Measurements from ENCODE around the gene ZNF808.
"Not testable (repeated sequence)": the region's sequence is repeated elsewhere in the genome, so short reads cannot be mapped to it uniquely, and the experiment has no call there.

ZNF808 gene

GRCh38 chr19:52507266-52507665 lies 20.2 kb upstream of the ZNF808 start:
- peaks cover 0 to 13% of the 10 kb centered on the region in 2 donors for H3K36me3 ChIP-seq (ENCODE audit: control insufficient read depth in 2 of 2, insufficient read depth in 2 of 2, low read length in 2 of 2)

GRCh38 chr19:52516191-52516590 lies 11.3 kb upstream of the ZNF808 start:
- H3K27ac ChIP-seq (ENCODE audit: low read length), result no peak overlapping the region
- H3K4me3 ChIP-seq (ENCODE audit: low read length in 2 of 2), result no peak overlapping the region
- H3K4me1 ChIP-seq (ENCODE audit: control insufficient read depth, insufficient read depth, low read length), result no peaks in the 10 kb centered on the region
- peaks cover 0 to 2% of the 10 kb centered on the region in 2 donors for H3K27me3 ChIP-seq (ENCODE audit: control insufficient read depth in 1 of 2, insufficient read depth in 2 of 2, low read length in 2 of 2)
- no peak overlapping the region for H3K9ac ChIP-seq (ENCODE audit: low read length in 2 of 2)
- peaks cover 15% of the 10 kb centered on the region in 2 donors for H3K9me3 ChIP-seq (ENCODE audit: control insufficient read depth in 2 of 2, low read length in 2 of 2)
- peaks cover 0 to 3% of the 10 kb centered on the region in 2 donors for H3K36me3 ChIP-seq (ENCODE audit: control insufficient read depth in 2 of 2, insufficient read depth in 2 of 2, low read length in 2 of 2)

More at GRCh38 chr19:52507266-52507665, 20.2 kb upstream of the ZNF808 start:
- Histone ChIP-seq H3K27ac (ENCODE audit: low read length) (no peak overlapping the region), H3K9ac (ENCODE audit: low read length in 2 of 2) (no peak overlapping the region), H3K4me3 (ENCODE audit: low read length in 2 of 2) (no peak overlapping the region), H3K4me1 (ENCODE audit: control insufficient read depth, insufficient read depth, low read length) (no peaks in the 10 kb centered on the region), H3K27me3 (ENCODE audit: control insufficient read depth in 1 of 2, insufficient read depth in 2 of 2, low read length in 2 of 2) (no peaks in the 10 kb centered on the region), H3K9me3 (ENCODE audit: control insufficient read depth in 2 of 2, low read length in 2 of 2) (peaks cover 3 to 13% of the 10 kb centered on the region in 2 donors)

- Histone ChIP-seq H3K9me3 (ENCODE audit: control insufficient read depth in 2 of 2, low read length in 2 of 2) (peaks cover 10 to 15% of the 10 kb centered on the region in 2 donors), H3K27ac (ENCODE audit: low read length) (no peak overlapping the region), H3K4me3 (ENCODE audit: low read length in 2 of 2) (no peak overlapping the region), H3K4me1 (ENCODE audit: control insufficient read depth, insufficient read depth, low read length) (no peaks in the 10 kb centered on the region), H3K9ac (ENCODE audit: low read length in 2 of 2) (no peak overlapping the region), H3K27me3 (ENCODE audit: control insufficient read depth in 1 of 2, insufficient read depth in 2 of 2, low read length in 2 of 2) (peaks cover 0 to 2% of the 10 kb centered on the region in 2 donors), H3K36me3 (ENCODE audit: control insufficient read depth in 2 of 2, insufficient read depth in 2 of 2, low read length in 2 of 2) (peaks cover 0 to 2% of the 10 kb centered on the region in 2 donors)
These were observed 8.8 kb upstream of the ZNF808 start for GRCh38 chr19:52518646-52519045.

- not testable (repeated sequence) for H3K4me1 ChIP-seq (ENCODE audit: control insufficient read depth, insufficient read depth, low read length); H3K36me3 ChIP-seq (ENCODE audit: control insufficient read depth in 2 of 2, insufficient read depth in 2 of 2, low read length in 2 of 2); H3K9ac ChIP-seq (ENCODE audit: low read length in 2 of 2); H3K27ac ChIP-seq (ENCODE audit: low read length); H3K4me3 ChIP-seq (ENCODE audit: low read length in 2 of 2); H3K27me3 ChIP-seq (ENCODE audit: control insufficient read depth in 1 of 2, insufficient read depth in 2 of 2, low read length in 2 of 2)
- H3K9me3 ChIP-seq (ENCODE audit: control insufficient read depth in 2 of 2, low read length in 2 of 2), result peaks cover 10 to 15% of the 10 kb centered on the region in 2 donors
These were observed 8.3 kb upstream of the ZNF808 start for GRCh38 chr19:52519175-52519574.

- H3K9ac ChIP-seq (ENCODE audit: low read length in 2 of 2), result no peak overlapping the region
- H3K27me3 ChIP-seq (ENCODE audit: control insufficient read depth in 1 of 2, insufficient read depth in 2 of 2, low read length in 2 of 2), result peaks cover 0 to 2% of the 10 kb centered on the region in 2 donors
- H3K4me1 ChIP-seq (ENCODE audit: control insufficient read depth, insufficient read depth, low read length), result no peaks in the 10 kb centered on the region
- peaks cover 0 to 2% of the 10 kb centered on the region in 2 donors for H3K36me3 ChIP-seq (ENCODE audit: control insufficient read depth in 2 of 2, insufficient read depth in 2 of 2, low read length in 2 of 2)
- no peak overlapping the region for H3K27ac ChIP-seq (ENCODE audit: low read length)
- H3K4me3 ChIP-seq (ENCODE audit: low read length in 2 of 2), result no peak overlapping the region
- H3K9me3 ChIP-seq (ENCODE audit: control insufficient read depth in 2 of 2, low read length in 2 of 2), result peaks cover 9 to 10% of the 10 kb centered on the region in 2 donors
These were observed 7.5 kb upstream of the ZNF808 start for GRCh38 chr19:52520013-52520412.

GRCh38 chr19:52522551-52522950 lies 4.9 kb upstream of the ZNF808 start:
- peaks cover 3% of the 10 kb centered on the region for H3K4me1 ChIP-seq (ENCODE audit: control insufficient read depth, insufficient read depth, low read length)
- peaks cover 5 to 8% of the 10 kb centered on the region in 2 donors for H3K9me3 ChIP-seq (ENCODE audit: control insufficient read depth in 2 of 2, low read length in 2 of 2)
- no peak overlapping the region for H3K27ac ChIP-seq (ENCODE audit: low read length)
- no peaks in the 10 kb centered on the region for H3K36me3 ChIP-seq (ENCODE audit: control insufficient read depth in 2 of 2, insufficient read depth in 2 of 2, low read length in 2 of 2)
- H3K4me3 ChIP-seq (ENCODE audit: low read length in 2 of 2), result no peak overlapping the region
- H3K27me3 ChIP-seq (ENCODE audit: control insufficient read depth in 1 of 2, insufficient read depth in 2 of 2, low read length in 2 of 2), result peaks cover 0 to 2% of the 10 kb centered on the region in 2 donors
- H3K9ac ChIP-seq (ENCODE audit: low read length in 2 of 2), result no peak overlapping the region

GRCh38 chr19:52524086-52524485 lies 3.4 kb upstream of the ZNF808 start:
- no peak overlapping the region for H3K27ac ChIP-seq (ENCODE audit: low read length)
- H3K27me3 ChIP-seq (ENCODE audit: control insufficient read depth in 1 of 2, insufficient read depth in 2 of 2, low read length in 2 of 2), result peaks cover 0 to 2% of the 10 kb centered on the region in 2 donors
- no peaks in the 10 kb centered on the region for H3K36me3 ChIP-seq (ENCODE audit: control insufficient read depth in 2 of 2, insufficient read depth in 2 of 2, low read length in 2 of 2)
- peaks cover 10% of the 10 kb centered on the region for H3K4me1 ChIP-seq (ENCODE audit: control insufficient read depth, insufficient read depth, low read length)
- no peak overlapping the region for H3K4me3 ChIP-seq (ENCODE audit: low read length in 2 of 2)
- H3K9ac ChIP-seq (ENCODE audit: low read length in 2 of 2), result no peak overlapping the region
- peaks cover 3 to 5% of the 10 kb centered on the region in 2 donors for H3K9me3 ChIP-seq (ENCODE audit: control insufficient read depth in 2 of 2, low read length in 2 of 2)

GRCh38 chr19:52527956-52528351 lies 486 bp downstream of the ZNF808 start:
- peaks cover 10% of the 10 kb centered on the region for H3K4me1 ChIP-seq (ENCODE audit: control insufficient read depth, insufficient read depth, low read length)
- H3K4me3 ChIP-seq (ENCODE audit: low read length in 2 of 2), result peak overlapping the region; percentile 81 to 92
- no peaks in the 10 kb centered on the region for H3K27me3 ChIP-seq (ENCODE audit: control insufficient read depth in 1 of 2, insufficient read depth in 2 of 2, low read length in 2 of 2)
- no peaks in the 10 kb centered on the region for H3K36me3 ChIP-seq (ENCODE audit: control insufficient read depth in 2 of 2, insufficient read depth in 2 of 2, low read length in 2 of 2)
- H3K27ac ChIP-seq (ENCODE audit: low read length), result peak overlapping the region; percentile 89
- H3K9me3 ChIP-seq (ENCODE audit: control insufficient read depth in 2 of 2, low read length in 2 of 2), result no peaks in the 10 kb centered on the region
- peak overlapping the region; percentile 82 to 91 for H3K9ac ChIP-seq (ENCODE audit: low read length in 2 of 2)

GRCh38 chr19:52532480-52532879 lies 5.0 kb downstream of the ZNF808 start:
- H3K9ac ChIP-seq (ENCODE audit: low read length in 2 of 2), result no peak overlapping the region
- no peaks in the 10 kb centered on the region for H3K27me3 ChIP-seq (ENCODE audit: control insufficient read depth in 1 of 2, insufficient read depth in 2 of 2, low read length in 2 of 2)
- no peak overlapping the region for H3K4me3 ChIP-seq (ENCODE audit: low read length in 2 of 2)
- H3K27ac ChIP-seq (ENCODE audit: low read length), result no peak overlapping the region
- no peaks in the 10 kb centered on the region for H3K36me3 ChIP-seq (ENCODE audit: control insufficient read depth in 2 of 2, insufficient read depth in 2 of 2, low read length in 2 of 2)
- H3K9me3 ChIP-seq (ENCODE audit: control insufficient read depth in 2 of 2, low read length in 2 of 2), result no peaks in the 10 kb centered on the region
- H3K4me1 ChIP-seq (ENCODE audit: control insufficient read depth, insufficient read depth, low read length), result peaks cover 17% of the 10 kb centered on the region

- H3K4me1 ChIP-seq (ENCODE audit: control insufficient read depth, insufficient read depth, low read length), result peaks cover 10% of the 10 kb centered on the region
- no peak overlapping the region for H3K4me3 ChIP-seq (ENCODE audit: low read length in 2 of 2)
- H3K27me3 ChIP-seq (ENCODE audit: control insufficient read depth in 1 of 2, insufficient read depth in 2 of 2, low read length in 2 of 2), result no peaks in the 10 kb centered on the region
- no peak overlapping the region for H3K27ac ChIP-seq (ENCODE audit: low read length)
- H3K9ac ChIP-seq (ENCODE audit: low read length in 2 of 2), result no peak overlapping the region
- H3K9me3 ChIP-seq (ENCODE audit: control insufficient read depth in 2 of 2, low read length in 2 of 2), result no peaks in the 10 kb centered on the region
- no peaks in the 10 kb centered on the region for H3K36me3 ChIP-seq (ENCODE audit: control insufficient read depth in 2 of 2, insufficient read depth in 2 of 2, low read length in 2 of 2)
These were observed 6.4 kb downstream of the ZNF808 start for GRCh38 chr19:52533901-52534300.

GRCh38 chr19:52535385-52535770 lies 7.9 kb downstream of the ZNF808 start:
- Histone ChIP-seq H3K4me1 (ENCODE audit: control insufficient read depth, insufficient read depth, low read length) (peaks cover 10% of the 10 kb centered on the region), H3K9ac (ENCODE audit: low read length in 2 of 2) (peak overlapping the region in 1 of 2 donors; percentile 23), H3K4me3 (ENCODE audit: low read length in 2 of 2) (peak overlapping the region; percentile 80)
- not testable (repeated sequence) for H3K36me3 ChIP-seq (ENCODE audit: control insufficient read depth in 2 of 2, insufficient read depth in 2 of 2, low read length in 2 of 2); H3K27me3 ChIP-seq (ENCODE audit: control insufficient read depth in 1 of 2, insufficient read depth in 2 of 2, low read length in 2 of 2); H3K27ac ChIP-seq (ENCODE audit: low read length); H3K9me3 ChIP-seq (ENCODE audit: control insufficient read depth in 2 of 2, low read length in 2 of 2)
